A673 (cell line): ENCODE data around the gene TMEM229B.

Experiments used
- CTCF ChIP-seq: fragments of 300-800, 200-600 bp; sonication (generic); conservative IDR thresholded peaks from 2 replicates; pipeline ENCODE4 v1.5.1; 2017; ENCODE audit warnings: low read depth, mild to moderate bottlenecking, antibody characterized with exemption, low read length, moderate library complexity, mixed read lengths
- EZH2 ChIP-seq: fragments of 200-600 bp; sonication (generic); IDR thresholded peaks from 2 replicates; pipeline ENCODE4 v1.6.1; 2017; ENCODE audit warnings: borderline replicate concordance, low read depth, mild to moderate bottlenecking, mixed read lengths, antibody characterized with exemption, low read length; ENCODE audit not compliant: poor library complexity, severe bottlenecking

- TF ChIP-seq CTCF (no peak), EZH2 (no peak)
These were observed at the start of gene TMEM229B for GRCh38 chr14:67487937-67488893.
